Endothelial cell of umbilical vein (primary cell): ENCODE measurements around the gene CHURC1.

Experiments
- EZH2 ChIP-seq: IDR thresholded peaks from 2 replicates; pipeline ENCODE4 v1.6.1; 2012; ENCODE audit warnings: borderline replicate concordance, low read depth, mild to moderate bottlenecking, moderate library complexity, low read length, inconsistent platforms; ENCODE audit not compliant: severe bottlenecking
- POLR2A ChIP-seq: IDR thresholded peaks from 2 replicates; pipeline ENCODE4 v1.6.1; 2012; ENCODE audit warnings: low read depth, mild to moderate bottlenecking, control low read depth, low read length
- POLR2AphosphoS5 ChIP-seq: IDR thresholded peaks from 2 replicates; pipeline ENCODE4 v1.6.1; 2012; ENCODE audit warnings: low read depth, mild to moderate bottlenecking, control low read depth, low read length, moderate library complexity; ENCODE audit not compliant: insufficient read depth
- TF ChIP-seq, protein P1 (sequence below), 2 donors: IDR thresholded peaks; 1 replicate in 1 of 2; 2 replicates in 1 of 2; pipeline ENCODE4 v1.5.1; 2011; ENCODE audit warnings: low read length in 2 of 2, mild to moderate bottlenecking in 2 of 2, moderate library complexity in 2 of 2, control low read depth in 1 of 2, inconsistent platforms in 1 of 2, low read depth in 1 of 2; ENCODE audit not compliant: insufficient read depth in 1 of 2; ENCODE audit errors: extremely low read depth in 1 of 2
- TF ChIP-seq, protein P2 (sequence below): IDR thresholded peaks from 2 replicates; pipeline ENCODE4 v1.6.1; 2011; ENCODE audit not compliant: insufficient read depth, insufficient read length

DNA sequence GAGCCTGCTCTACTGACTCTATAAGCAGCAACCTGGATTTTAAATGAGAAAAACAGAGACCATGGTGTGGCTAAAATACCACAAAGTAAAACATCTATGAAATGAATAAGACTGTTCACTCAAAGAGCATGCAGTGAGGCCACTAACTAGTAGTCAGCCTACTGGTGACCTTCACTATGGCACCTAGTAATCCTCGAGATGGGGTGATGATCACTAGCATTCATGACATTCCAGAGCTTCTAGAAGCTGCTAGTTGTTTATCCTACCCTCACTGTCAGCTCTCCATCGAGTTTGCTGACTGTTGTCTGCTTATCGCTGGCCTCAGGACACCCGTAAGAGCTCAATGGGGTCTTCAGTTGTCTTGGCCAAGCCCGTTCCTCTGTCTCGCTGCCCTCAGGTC lies 48.3 kb upstream of the CHURC1 start:
- TF ChIP-seq POLR2AphosphoS5 (no peak), POLR2A (no peak), EZH2 (no peak)
- TF ChIP-seq, protein P1, sequence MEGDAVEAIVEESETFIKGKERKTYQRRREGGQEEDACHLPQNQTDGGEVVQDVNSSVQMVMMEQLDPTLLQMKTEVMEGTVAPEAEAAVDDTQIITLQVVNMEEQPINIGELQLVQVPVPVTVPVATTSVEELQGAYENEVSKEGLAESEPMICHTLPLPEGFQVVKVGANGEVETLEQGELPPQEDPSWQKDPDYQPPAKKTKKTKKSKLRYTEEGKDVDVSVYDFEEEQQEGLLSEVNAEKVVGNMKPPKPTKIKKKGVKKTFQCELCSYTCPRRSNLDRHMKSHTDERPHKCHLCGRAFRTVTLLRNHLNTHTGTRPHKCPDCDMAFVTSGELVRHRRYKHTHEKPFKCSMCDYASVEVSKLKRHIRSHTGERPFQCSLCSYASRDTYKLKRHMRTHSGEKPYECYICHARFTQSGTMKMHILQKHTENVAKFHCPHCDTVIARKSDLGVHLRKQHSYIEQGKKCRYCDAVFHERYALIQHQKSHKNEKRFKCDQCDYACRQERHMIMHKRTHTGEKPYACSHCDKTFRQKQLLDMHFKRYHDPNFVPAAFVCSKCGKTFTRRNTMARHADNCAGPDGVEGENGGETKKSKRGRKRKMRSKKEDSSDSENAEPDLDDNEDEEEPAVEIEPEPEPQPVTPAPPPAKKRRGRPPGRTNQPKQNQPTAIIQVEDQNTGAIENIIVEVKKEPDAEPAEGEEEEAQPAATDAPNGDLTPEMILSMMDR (IDR thresholded peaks at IDR 0.05; ENCODE audit: extremely low read depth in 1 of 2, insufficient read depth in 1 of 2, low read depth in 1 of 2, low read length in 2 of 2) = no peak
- TF ChIP-seq, protein P2, sequence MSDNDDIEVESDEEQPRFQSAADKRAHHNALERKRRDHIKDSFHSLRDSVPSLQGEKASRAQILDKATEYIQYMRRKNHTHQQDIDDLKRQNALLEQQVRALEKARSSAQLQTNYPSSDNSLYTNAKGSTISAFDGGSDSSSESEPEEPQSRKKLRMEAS = no peak
